ENCODE measurements around the gene PXDN.
"Not testable (repeated sequence)": the region's sequence is repeated elsewhere in the genome, so short reads cannot be mapped to it uniquely, and the experiment has no call there.

PXDN gene

DNA sequence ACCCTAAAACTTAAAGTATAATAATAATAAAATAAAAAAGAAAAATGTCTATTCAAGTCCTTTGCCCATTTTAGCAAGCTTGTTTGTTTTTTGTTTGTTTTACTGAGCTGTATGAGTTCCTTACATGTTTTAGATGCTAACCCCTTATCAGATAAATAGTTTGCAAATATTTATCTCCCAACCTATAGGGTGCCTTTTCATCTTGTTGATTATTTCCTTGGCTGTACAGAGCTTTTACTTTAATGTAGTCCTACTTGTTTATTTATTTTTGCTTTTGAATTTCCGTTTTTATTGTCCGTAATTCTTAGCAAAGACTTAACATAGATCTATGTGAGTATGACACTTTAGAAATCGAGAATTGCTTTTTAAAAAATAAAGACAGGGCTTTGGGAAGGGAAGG, 17.8 kb downstream of the PXDN start:
- Histone ChIP-seq H3K9ac (ENCODE audit: low read depth, low read length) (no peak overlapping the region), H3K4me1 (ENCODE audit: insufficient read depth, low read length) (no peaks in the 10 kb centered on the region), H3K4me3 (ENCODE audit: low read depth in 1 of 2, low read length in 2 of 2) (no peak overlapping the region), H3K9me3 (ENCODE audit: insufficient read depth, low read length, severe bottlenecking) (no peaks in the 10 kb centered on the region), H3K27ac (ENCODE audit: low read length) (no peak overlapping the region), H3K36me3 (ENCODE audit: insufficient read depth, low read length) (no peaks in the 10 kb centered on the region), H4K20me1 (ENCODE audit: insufficient read depth, low read length) (peaks cover 3% of the 10 kb centered on the region; the same call in 1 of the 2 replicates), H3K79me2 (ENCODE audit: insufficient read depth, low read length) (no peaks in the 10 kb centered on the region), H2AFZ (ENCODE audit: low read depth, low read length) (no peak overlapping the region), H3K4me2 (ENCODE audit: insufficient read depth, low read length) (no peak overlapping the region), H3K27me3 (ENCODE audit: insufficient read depth, low read length, poor library complexity) (peaks cover 22% of the 10 kb centered on the region)
- TF ChIP-seq, protein P1, sequence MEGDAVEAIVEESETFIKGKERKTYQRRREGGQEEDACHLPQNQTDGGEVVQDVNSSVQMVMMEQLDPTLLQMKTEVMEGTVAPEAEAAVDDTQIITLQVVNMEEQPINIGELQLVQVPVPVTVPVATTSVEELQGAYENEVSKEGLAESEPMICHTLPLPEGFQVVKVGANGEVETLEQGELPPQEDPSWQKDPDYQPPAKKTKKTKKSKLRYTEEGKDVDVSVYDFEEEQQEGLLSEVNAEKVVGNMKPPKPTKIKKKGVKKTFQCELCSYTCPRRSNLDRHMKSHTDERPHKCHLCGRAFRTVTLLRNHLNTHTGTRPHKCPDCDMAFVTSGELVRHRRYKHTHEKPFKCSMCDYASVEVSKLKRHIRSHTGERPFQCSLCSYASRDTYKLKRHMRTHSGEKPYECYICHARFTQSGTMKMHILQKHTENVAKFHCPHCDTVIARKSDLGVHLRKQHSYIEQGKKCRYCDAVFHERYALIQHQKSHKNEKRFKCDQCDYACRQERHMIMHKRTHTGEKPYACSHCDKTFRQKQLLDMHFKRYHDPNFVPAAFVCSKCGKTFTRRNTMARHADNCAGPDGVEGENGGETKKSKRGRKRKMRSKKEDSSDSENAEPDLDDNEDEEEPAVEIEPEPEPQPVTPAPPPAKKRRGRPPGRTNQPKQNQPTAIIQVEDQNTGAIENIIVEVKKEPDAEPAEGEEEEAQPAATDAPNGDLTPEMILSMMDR (IDR thresholded peaks at IDR 0.05; ENCODE audit: borderline replicate concordance, extremely low read depth, low read length, poor library complexity, severe bottlenecking), result no peak
- TF ChIP-seq EZH2 (IDR thresholded peaks at IDR 0.05; ENCODE audit: borderline replicate concordance, low read depth, low read length, severe bottlenecking), result no peak
- DNase-seq (no peak), ATAC-seq (ENCODE audit: insufficient read depth, low read depth) (no peak)

DNA sequence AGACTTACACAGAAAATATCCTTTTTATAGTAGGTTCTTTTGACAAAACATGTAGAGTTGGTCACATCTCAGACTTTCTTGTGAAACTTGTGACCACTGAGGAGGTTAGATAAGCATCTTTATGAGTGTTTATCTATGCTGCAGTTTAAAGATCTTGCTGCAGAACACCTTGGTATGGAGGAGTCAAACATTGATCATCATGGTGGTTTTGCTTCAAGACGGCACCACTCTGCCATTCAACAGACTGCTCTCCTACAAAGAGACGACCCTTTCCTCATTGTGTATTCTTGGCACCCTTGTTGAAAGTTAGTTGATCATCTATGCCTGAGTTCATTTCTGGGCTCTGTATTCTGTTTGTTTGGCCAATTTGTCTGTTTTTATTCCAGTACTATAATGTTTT, 20.0 kb downstream of the PXDN start:
- H3K9me3 ChIP-seq (ENCODE audit: insufficient read depth, low read length, severe bottlenecking); ATAC-seq (ENCODE audit: insufficient read depth, low read depth); H3K79me2 ChIP-seq (ENCODE audit: insufficient read depth, low read length); H2AFZ ChIP-seq (ENCODE audit: low read depth, low read length); DNase-seq; H3K4me1 ChIP-seq (ENCODE audit: insufficient read depth, low read length); H3K4me3 ChIP-seq (ENCODE audit: low read depth in 1 of 2, low read length in 2 of 2); H4K20me1 ChIP-seq (ENCODE audit: insufficient read depth, low read length); H3K9ac ChIP-seq (ENCODE audit: low read depth, low read length); H3K27ac ChIP-seq (ENCODE audit: low read length); H3K4me2 ChIP-seq (ENCODE audit: insufficient read depth, low read length); H3K36me3 ChIP-seq (ENCODE audit: insufficient read depth, low read length): not testable (repeated sequence)
- peaks cover 14% of the 10 kb centered on the region for H3K27me3 ChIP-seq (ENCODE audit: insufficient read depth, low read length, poor library complexity)

DNA sequence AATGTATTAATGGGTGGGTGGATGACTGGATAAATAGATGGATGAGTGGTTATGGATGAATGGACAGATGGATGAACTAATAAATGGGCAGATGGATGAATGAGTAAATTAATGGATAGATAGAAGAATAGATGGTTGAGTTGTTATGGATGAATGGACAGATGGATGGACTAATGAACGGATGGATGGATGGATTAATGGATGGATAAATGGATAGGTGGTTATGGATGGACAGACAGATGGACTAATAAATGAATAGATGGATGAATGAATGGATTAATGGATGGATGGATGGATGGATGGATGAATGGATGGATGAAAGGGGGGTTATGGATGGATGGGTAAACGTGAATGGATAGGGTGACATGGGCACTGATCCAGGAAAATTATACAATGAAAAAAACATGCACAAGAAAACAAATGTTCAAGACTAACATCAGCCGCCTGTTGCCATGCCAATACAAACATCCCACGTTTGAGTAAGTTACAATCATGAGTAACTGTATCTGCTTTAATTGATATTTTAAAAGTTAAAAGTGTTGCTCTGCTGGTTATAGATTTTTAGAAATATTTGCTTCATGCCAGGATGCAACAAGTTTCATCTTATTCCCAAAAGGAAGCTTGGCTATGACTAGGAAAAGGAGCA, 20.8 kb downstream of the PXDN start:
- Histone ChIP-seq H3K79me2 (ENCODE audit: insufficient read depth, low read length) (no peaks in the 10 kb centered on the region), H3K27ac (ENCODE audit: low read length) (no peak overlapping the region), H3K36me3 (ENCODE audit: insufficient read depth, low read length) (no peaks in the 10 kb centered on the region), H3K4me1 (ENCODE audit: insufficient read depth, low read length) (no peaks in the 10 kb centered on the region), H3K9ac (ENCODE audit: low read depth, low read length) (no peak overlapping the region), H3K4me3 (ENCODE audit: low read depth in 1 of 2, low read length in 2 of 2) (no peak overlapping the region), H3K4me2 (ENCODE audit: insufficient read depth, low read length) (no peak overlapping the region), H2AFZ (ENCODE audit: low read depth, low read length) (no peak overlapping the region), H3K9me3 (ENCODE audit: insufficient read depth, low read length, severe bottlenecking) (no peaks in the 10 kb centered on the region), H3K27me3 (ENCODE audit: insufficient read depth, low read length, poor library complexity) (peaks cover 7% of the 10 kb centered on the region), H4K20me1 (ENCODE audit: insufficient read depth, low read length) (peaks cover 3% of the 10 kb centered on the region; the same call in 1 of the 2 replicates)
- no peak for TF ChIP-seq EZH2 (IDR thresholded peaks at IDR 0.05; ENCODE audit: borderline replicate concordance, low read depth, low read length, severe bottlenecking)
- TF ChIP-seq, protein P1 (IDR thresholded peaks at IDR 0.05; ENCODE audit: borderline replicate concordance, extremely low read depth, low read length, poor library complexity, severe bottlenecking), result no peak
- ATAC-seq (ENCODE audit: insufficient read depth, low read depth) (no peak), DNase-seq (no peak)

DNA sequence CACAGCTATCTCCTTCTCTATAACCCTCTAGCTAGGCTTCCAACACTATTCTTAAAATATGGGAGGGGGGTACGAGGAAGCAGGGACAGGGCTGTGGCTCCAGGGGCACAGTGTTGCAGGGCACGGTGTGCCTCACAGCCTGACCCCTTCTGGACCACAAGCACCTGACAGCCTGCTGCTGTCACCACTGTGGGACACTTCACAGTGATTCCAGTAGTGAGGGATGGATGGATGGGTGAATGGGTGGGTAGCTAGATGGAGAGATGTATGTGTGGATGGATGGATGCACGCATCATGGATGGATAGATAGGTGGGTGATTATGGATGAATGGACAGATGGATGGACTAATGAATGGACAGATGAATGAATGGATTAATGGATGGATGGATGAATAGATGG, 21.6 kb downstream of the PXDN start:
- Histone ChIP-seq H3K9ac (ENCODE audit: low read depth, low read length) (no peak overlapping the region), H3K27ac (ENCODE audit: low read length) (no peak overlapping the region)
- ATAC-seq (ENCODE audit: insufficient read depth, low read depth), result no peak

More for the DNA sequence above, 21.6 kb downstream of the PXDN start:
- H3K27me3 ChIP-seq (ENCODE audit: insufficient read depth, low read length, poor library complexity), result peaks cover 4% of the 10 kb centered on the region
- DNase-seq, result no peak
- no peaks in the 10 kb centered on the region for H3K36me3 ChIP-seq (ENCODE audit: insufficient read depth, low read length)
- H4K20me1 ChIP-seq (ENCODE audit: insufficient read depth, low read length), result peaks cover 3% of the 10 kb centered on the region; the same call in 1 of the 2 replicates
- H3K79me2 ChIP-seq (ENCODE audit: insufficient read depth, low read length), result no peaks in the 10 kb centered on the region
- TF ChIP-seq EZH2 (IDR thresholded peaks at IDR 0.05; ENCODE audit: borderline replicate concordance, low read depth, low read length, severe bottlenecking), result no peak
- TF ChIP-seq, protein P1 (IDR thresholded peaks at IDR 0.05; ENCODE audit: borderline replicate concordance, extremely low read depth, low read length, poor library complexity, severe bottlenecking), result no peak
- H2AFZ ChIP-seq (ENCODE audit: low read depth, low read length), result no peak overlapping the region
- no peaks in the 10 kb centered on the region for H3K9me3 ChIP-seq (ENCODE audit: insufficient read depth, low read length, severe bottlenecking)
- no peak overlapping the region for H3K4me2 ChIP-seq (ENCODE audit: insufficient read depth, low read length)
- no peak overlapping the region for H3K4me3 ChIP-seq (ENCODE audit: low read depth in 1 of 2, low read length in 2 of 2)
- no peaks in the 10 kb centered on the region for H3K4me1 ChIP-seq (ENCODE audit: insufficient read depth, low read length)
